GM23248 (cell line): ENCODE data around the gene FAM131A. TPM values are rescaled to one million over a fixed set of nuclear protein-coding genes. Genes with fewer than 3 reads are reported as not detected.

ENCODE experiments used
- DNase-seq: peaks from one replicate; pipeline ENCODE4 v3.0.0-alpha.2; 2015
- H2AFZ ChIP-seq: fragments of 200-600 bp; sonication (generic); 2 replicates; pipeline ENCODE4 v1.6.1; 2016; ENCODE audit warnings: antibody characterized with exemption
- H3F3A ChIP-seq: fragments of 200-600 bp; sonication (generic); 2 replicates; pipeline ENCODE4 v1.6.1; 2016; ENCODE audit warnings: mild to moderate bottlenecking, antibody characterized with exemption, mixed run types; ENCODE audit not compliant: insufficient read depth
- H3K27ac ChIP-seq: fragments of 200-600 bp; sonication (generic); 2 replicates; pipeline ENCODE4 v1.5.1; 2016; ENCODE audit warnings: mild to moderate bottlenecking
- H3K27me3 ChIP-seq: fragments of 200-600 bp; sonication (generic); replicated peaks from 2 replicates; pipeline ENCODE4 v1.6.1; 2016; ENCODE audit warnings: mild to moderate bottlenecking; ENCODE audit not compliant: insufficient read depth
- H3K36me3 ChIP-seq: fragments of 200-600 bp; sonication (generic); 2 replicates; pipeline ENCODE4 v1.6.1; 2016; ENCODE audit warnings: low read depth, mild to moderate bottlenecking
- H3K4me1 ChIP-seq: fragments of 200-600 bp; sonication (generic); 2 replicates; pipeline ENCODE4 v1.6.1; 2016; ENCODE audit warnings: mild to moderate bottlenecking; ENCODE audit not compliant: insufficient read depth
- H3K4me2 ChIP-seq: fragments of 200-600 bp; sonication (generic); one replicate; pipeline ENCODE4 v1.6.1; 2016; ENCODE audit warnings: mild to moderate bottlenecking; ENCODE audit not compliant: unreplicated experiment
- H3K4me3 ChIP-seq: fragments of 200-600 bp; sonication (generic); 2 replicates; pipeline ENCODE4 v1.5.1; 2016; ENCODE audit warnings: mild to moderate bottlenecking
- H3K79me2 ChIP-seq: fragments of 200-600 bp; sonication (generic); 2 replicates; pipeline ENCODE4 v1.6.1; 2016; ENCODE audit warnings: mild to moderate bottlenecking; ENCODE audit not compliant: insufficient read depth
- H3K9ac ChIP-seq: fragments of 200-600 bp; sonication (generic); 2 replicates; pipeline ENCODE4 v1.6.1; 2016; ENCODE audit warnings: mild to moderate bottlenecking
- H3K9me2 ChIP-seq: fragments of 200-600 bp; sonication (generic); 2 replicates; pipeline ENCODE4 v1.6.1; 2016; ENCODE audit warnings: mixed run types, mild to moderate bottlenecking, moderate library complexity; ENCODE audit not compliant: insufficient read depth
- H3K9me3 ChIP-seq: fragments of 200-600 bp; sonication (generic); one replicate; pipeline ENCODE4 v1.6.1; 2017; ENCODE audit warnings: low read depth
- H4K20me1 ChIP-seq: fragments of 200-600 bp; sonication (generic); 2 replicates; pipeline ENCODE4 v1.6.0; 2016; ENCODE audit not compliant: insufficient read depth
- EZH2 ChIP-seq: fragments of 200-600 bp; sonication (generic); IDR thresholded peaks from 2 replicates; pipeline ENCODE4 v1.6.1; 2018; ENCODE audit warnings: antibody characterized with exemption, mild to moderate bottlenecking; ENCODE audit not compliant: insufficient read depth, poor library complexity, severe bottlenecking
- EZH2phosphoT487 ChIP-seq: fragments of 200-600 bp; sonication (generic); IDR thresholded peaks from 2 replicates; pipeline ENCODE4 v1.6.1; 2018; ENCODE audit warnings: antibody characterized with exemption, moderate library complexity, mild to moderate bottlenecking, low read depth; ENCODE audit not compliant: insufficient read depth
- WGBS, 2 experiments: methylation state at CpG; one replicate each; pipeline ENCODE4 v1.1.6; 2015 to 2017; ENCODE audit warnings: low lambda C conversion rate in 2 of 2, low coverage in 1 of 2; ENCODE audit errors: missing lambda C conversion rate in 2 of 2; 5-methylcytosine and 5-hydroxymethylcytosine counted together
- in situ Hi-C: fragments of 300-500 bp; cut with MboI; formaldehyde crosslinking; loops from 2 replicates; pipeline ENCODE4 v1.15.0; 2020
- polyA plus RNA-seq: library from polyadenylated mRNA; unstranded; fragments of >200 nt; fragmentation: Nextera tagmentation; extraction: Ambion mirVana; gene quantifications from 2 replicates; pipeline ENCODE4 v1.2.1, GENCODE V29; 2016
- total RNA-seq: library from RNA; depleted of rRNA; stranded (reverse); fragments of >200 nt; shearing (Covaris generic); gene quantifications from 2 replicates; pipeline ENCODE4 v1.2.3, GENCODE V29; 2014

The FAM131A gene
- total and polyA plus RNA-seq, 2 experiments from 2014 or later = 7.0 to 24.5 TPM

- TF ChIP-seq EZH2phosphoT487 (no peak), EZH2 (no peak)
- DNase-seq = peak; percentile 27
Observed at GRCh38 chr3:184347321-184348056, 10.1 kb downstream of the FAM131A start.

GRCh38 chr3:184348057-184348382, 10.6 kb downstream of the FAM131A start:
- H3K4me3 ChIP-seq = no peak overlapping the region
- DNase-seq = no peak

More at GRCh38 chr3:184347321-184348056, 10.1 kb downstream of the FAM131A start:
- Histone ChIP-seq H4K20me1 (no peaks in the 10 kb centered on the region), H3K79me2 (no peaks in the 10 kb centered on the region), H3K27me3 (no peaks in the 10 kb centered on the region), H3K27ac (no peak overlapping the region), H3K36me3 (no peaks in the 10 kb centered on the region), H3F3A (no peaks in the 10 kb centered on the region), H3K4me1 (peaks cover 9% of the 10 kb centered on the region), H3K9me3 (no peaks in the 10 kb centered on the region), H3K9ac (no peak overlapping the region), H3K4me2 (no peak overlapping the region), H3K4me3 (no peak overlapping the region), H2AFZ (no peak overlapping the region), H3K9me2 (no peaks in the 10 kb centered on the region)
- WGBS, 2 experiments = 67 to 69% methylated on average over 12 of the region's 12 CpGs
- in situ Hi-C loops = no loop called here

GRCh38 chr3:184349563-184350470, 12.4 kb downstream of the FAM131A start:
- H3K4me2 ChIP-seq = no peak overlapping the region
- 87 to 89% methylated on average over 10 of the region's 10 CpGs for WGBS, 2 experiments
- no peak for TF ChIP-seq EZH2
- no peak for TF ChIP-seq EZH2phosphoT487
- no peaks in the 10 kb centered on the region for H3K36me3 ChIP-seq
- in situ Hi-C loops = loop anchor here (25.0 kb wide), 1 partner anchor 437 kb away; no protein-coding TSS in a partner anchor
- no peak for DNase-seq
- H2AFZ ChIP-seq = no peak overlapping the region
- H3K4me3 ChIP-seq = no peak overlapping the region
- no peaks in the 10 kb centered on the region for H3K9me2 ChIP-seq
- H3K27ac ChIP-seq = no peak overlapping the region
- H3F3A ChIP-seq = no peaks in the 10 kb centered on the region
- no peaks in the 10 kb centered on the region for H3K79me2 ChIP-seq
- no peaks in the 10 kb centered on the region for H3K27me3 ChIP-seq
- H4K20me1 ChIP-seq = no peaks in the 10 kb centered on the region
- no peak overlapping the region for H3K9ac ChIP-seq
- H3K9me3 ChIP-seq = no peaks in the 10 kb centered on the region
- peaks cover 9% of the 10 kb centered on the region for H3K4me1 ChIP-seq

More at GRCh38 chr3:184348057-184348382, 10.6 kb downstream of the FAM131A start:
- H3K4me1 ChIP-seq = peaks cover 9% of the 10 kb centered on the region
- no peaks in the 10 kb centered on the region for H3K79me2 ChIP-seq
- TF ChIP-seq EZH2 = no peak
- no peak overlapping the region for H3K27ac ChIP-seq
- H3K9me3 ChIP-seq = no peaks in the 10 kb centered on the region
- H3K9me2 ChIP-seq = no peaks in the 10 kb centered on the region
- no peaks in the 10 kb centered on the region for H3K27me3 ChIP-seq
- in situ Hi-C loops = no loop called here
- WGBS, 2 experiments = 69 to 73% methylated on average over 4 of the region's 4 CpGs
- H2AFZ ChIP-seq = no peak overlapping the region
- H3K4me2 ChIP-seq = no peak overlapping the region
- no peaks in the 10 kb centered on the region for H4K20me1 ChIP-seq
- no peaks in the 10 kb centered on the region for H3K36me3 ChIP-seq
- no peak overlapping the region for H3K9ac ChIP-seq
- H3F3A ChIP-seq = no peaks in the 10 kb centered on the region

- TF ChIP-seq EZH2phosphoT487 (no peak), EZH2 (no peak)
Observed at GRCh38 chr3:184350618-184351017, 13.2 kb downstream of the FAM131A start.

More at GRCh38 chr3:184350618-184351017, 13.2 kb downstream of the FAM131A start:
- H4K20me1 ChIP-seq = no peaks in the 10 kb centered on the region
- no peak overlapping the region for H3K27ac ChIP-seq
- no peak overlapping the region for H2AFZ ChIP-seq
- H3K27me3 ChIP-seq = no peaks in the 10 kb centered on the region
- H3K4me1 ChIP-seq = peaks cover 5% of the 10 kb centered on the region
- no peak overlapping the region for H3K4me3 ChIP-seq
- 93 to 95% methylated on average over 6 of the region's 6 CpGs for WGBS, 2 experiments
- in situ Hi-C loops = loop anchor here (25.0 kb wide), 1 partner anchor 437 kb away; no protein-coding TSS in a partner anchor
- H3K9me3 ChIP-seq = no peaks in the 10 kb centered on the region
- H3K9me2 ChIP-seq = no peaks in the 10 kb centered on the region
- no peaks in the 10 kb centered on the region for H3K36me3 ChIP-seq
- no peak overlapping the region for H3K9ac ChIP-seq
- H3F3A ChIP-seq = no peaks in the 10 kb centered on the region
- H3K79me2 ChIP-seq = no peaks in the 10 kb centered on the region
- DNase-seq = no peak
- H3K4me2 ChIP-seq = no peak overlapping the region
